OCI-LY7 (cell line): Measurements from ENCODE around the gene TMEM212.

ENCODE experiments used
- EZH2phosphoT487 ChIP-seq: fragments of 200-600 bp; sonication (generic); IDR thresholded peaks from 2 replicates; pipeline ENCODE4 v1.6.1; 2018; ENCODE audit warnings: low read depth, borderline replicate concordance, mild to moderate bottlenecking, mixed run types, antibody characterized with exemption, low read length, moderate library complexity, mixed read lengths
- TF ChIP-seq, protein P1 (sequence below): fragments of 200-600 bp; sonication (generic); conservative IDR thresholded peaks from 2 replicates; pipeline ENCODE4 v1.5.1; 2014; ENCODE audit warnings: mild to moderate bottlenecking, antibody characterized with exemption, low read length, moderate library complexity, mixed read lengths

DNA sequence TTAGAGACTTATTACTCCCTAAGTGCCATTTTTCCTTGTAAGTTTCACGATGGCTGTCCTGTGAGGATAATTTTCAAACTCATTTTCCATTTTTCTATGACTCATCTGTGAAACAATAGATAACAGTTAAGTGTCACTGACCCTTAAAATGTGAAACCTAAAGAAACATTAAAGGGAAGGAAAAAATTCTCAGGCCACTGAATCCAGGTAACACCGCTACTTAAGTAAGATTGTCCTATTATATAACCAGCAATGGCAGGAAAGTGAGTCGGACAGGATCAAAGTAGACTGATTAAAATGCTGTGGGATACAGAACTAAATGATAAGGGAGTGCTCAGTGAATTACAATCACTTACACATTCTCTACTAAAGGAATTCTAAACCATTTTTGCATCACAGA is 45.3 kb upstream of the TMEM212 start:
- TF ChIP-seq, protein P1, sequence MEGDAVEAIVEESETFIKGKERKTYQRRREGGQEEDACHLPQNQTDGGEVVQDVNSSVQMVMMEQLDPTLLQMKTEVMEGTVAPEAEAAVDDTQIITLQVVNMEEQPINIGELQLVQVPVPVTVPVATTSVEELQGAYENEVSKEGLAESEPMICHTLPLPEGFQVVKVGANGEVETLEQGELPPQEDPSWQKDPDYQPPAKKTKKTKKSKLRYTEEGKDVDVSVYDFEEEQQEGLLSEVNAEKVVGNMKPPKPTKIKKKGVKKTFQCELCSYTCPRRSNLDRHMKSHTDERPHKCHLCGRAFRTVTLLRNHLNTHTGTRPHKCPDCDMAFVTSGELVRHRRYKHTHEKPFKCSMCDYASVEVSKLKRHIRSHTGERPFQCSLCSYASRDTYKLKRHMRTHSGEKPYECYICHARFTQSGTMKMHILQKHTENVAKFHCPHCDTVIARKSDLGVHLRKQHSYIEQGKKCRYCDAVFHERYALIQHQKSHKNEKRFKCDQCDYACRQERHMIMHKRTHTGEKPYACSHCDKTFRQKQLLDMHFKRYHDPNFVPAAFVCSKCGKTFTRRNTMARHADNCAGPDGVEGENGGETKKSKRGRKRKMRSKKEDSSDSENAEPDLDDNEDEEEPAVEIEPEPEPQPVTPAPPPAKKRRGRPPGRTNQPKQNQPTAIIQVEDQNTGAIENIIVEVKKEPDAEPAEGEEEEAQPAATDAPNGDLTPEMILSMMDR, result no peak
- TF ChIP-seq EZH2phosphoT487, result no peak
